Measurements from ENCODE around the gene RAB3A.

DNA sequence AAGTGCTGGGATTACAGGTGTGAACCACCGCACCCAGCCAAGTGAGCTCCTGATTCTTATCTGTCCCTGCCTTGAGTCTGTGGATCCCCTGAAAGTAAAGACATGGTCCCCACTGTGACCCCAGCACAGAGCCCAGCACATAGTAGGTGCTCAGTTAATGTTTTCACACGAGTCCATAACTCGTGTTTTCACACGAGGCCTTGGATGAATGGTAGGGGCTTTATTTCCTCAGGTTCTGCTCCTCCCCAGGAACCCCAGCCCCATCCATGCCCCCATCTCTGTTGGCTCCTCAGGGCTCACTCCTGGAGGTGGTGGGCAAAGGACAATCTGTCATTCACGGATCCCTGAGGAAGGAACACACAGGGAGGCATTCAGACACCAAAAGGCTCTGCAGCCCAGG, 46.0 kb upstream of the RAB3A start:
- TF ChIP-seq, protein P1, sequence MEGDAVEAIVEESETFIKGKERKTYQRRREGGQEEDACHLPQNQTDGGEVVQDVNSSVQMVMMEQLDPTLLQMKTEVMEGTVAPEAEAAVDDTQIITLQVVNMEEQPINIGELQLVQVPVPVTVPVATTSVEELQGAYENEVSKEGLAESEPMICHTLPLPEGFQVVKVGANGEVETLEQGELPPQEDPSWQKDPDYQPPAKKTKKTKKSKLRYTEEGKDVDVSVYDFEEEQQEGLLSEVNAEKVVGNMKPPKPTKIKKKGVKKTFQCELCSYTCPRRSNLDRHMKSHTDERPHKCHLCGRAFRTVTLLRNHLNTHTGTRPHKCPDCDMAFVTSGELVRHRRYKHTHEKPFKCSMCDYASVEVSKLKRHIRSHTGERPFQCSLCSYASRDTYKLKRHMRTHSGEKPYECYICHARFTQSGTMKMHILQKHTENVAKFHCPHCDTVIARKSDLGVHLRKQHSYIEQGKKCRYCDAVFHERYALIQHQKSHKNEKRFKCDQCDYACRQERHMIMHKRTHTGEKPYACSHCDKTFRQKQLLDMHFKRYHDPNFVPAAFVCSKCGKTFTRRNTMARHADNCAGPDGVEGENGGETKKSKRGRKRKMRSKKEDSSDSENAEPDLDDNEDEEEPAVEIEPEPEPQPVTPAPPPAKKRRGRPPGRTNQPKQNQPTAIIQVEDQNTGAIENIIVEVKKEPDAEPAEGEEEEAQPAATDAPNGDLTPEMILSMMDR (conservative IDR thresholded peaks at IDR 0.05; ENCODE audit: low read depth, low read length): no peak
- TF ChIP-seq EZH2 (IDR thresholded peaks at IDR 0.05; ENCODE audit: low read length, unreplicated experiment): no peak
- TF ChIP-seq EZH2phosphoT487 (IDR thresholded peaks at IDR 0.05; ENCODE audit: borderline replicate concordance, low read length): no peak
